Measurements from ENCODE around the gene AHNAK. TPM values are rescaled to one million over a fixed set of nuclear protein-coding genes. Genes with fewer than 3 reads are reported as not detected.

Gene AHNAK
- total RNA-seq, 3 donors from 2014 or later (not counting 1 experiment from before 2014, with no cell fraction given) = 623 to 740 (median 677) TPM

GRCh38 chr11:62383822-62384221 lies 162.8 kb downstream of the AHNAK start:
- H3K36me3 ChIP-seq (ENCODE audit: control insufficient read depth, insufficient read depth, low read length) = no peaks in the 10 kb centered on the region
- ATAC-seq (no peak), DNase-seq (no peak)
- H3K9me3 ChIP-seq (ENCODE audit: control insufficient read depth, insufficient read depth, low read length) = no peaks in the 10 kb centered on the region
- Mint-ChIP-seq H3K36me3 (no peaks in the 10 kb centered on the region), H3K27ac (no peak overlapping the region), H3K27me3 (ENCODE audit: low read depth in 2 of 2) (no peaks in the 10 kb centered on the region), H3K9me3 (no peaks in the 10 kb centered on the region), H3K4me3 (no peak overlapping the region), H3K4me1 (peaks cover 12 to 16% of the 10 kb centered on the region in 2 donors)
- peaks cover 12% of the 10 kb centered on the region for H3K4me1 ChIP-seq (ENCODE audit: control insufficient read depth, insufficient read depth, low read length)
- no peak for TF ChIP-seq CTCF (IDR thresholded peaks at IDR 0.05)
- H3K4me3 ChIP-seq (ENCODE audit: low read length) = no peak overlapping the region
- 97% methylated on average over 2 of the region's 6 CpGs for WGBS (ENCODE audit: insufficient coverage)
- intact Hi-C loops (cut with micrococcal nuclease) = no loop called here
- H3K27ac ChIP-seq (ENCODE audit: low read length) = no peak overlapping the region
- H3K27me3 ChIP-seq (ENCODE audit: control insufficient read depth, insufficient read depth, low read length) = no peaks in the 10 kb centered on the region

Other genes with a start within 250 kb of the AHNAK start
- gene SCGB1D4, start 247.7 kb downstream of the AHNAK start, total RNA-seq = not detected
- gene ASRGL1, start 209.4 kb downstream of the AHNAK start, total RNA-seq = 1 to 10 TPM; 1.9 to 9.7 (median 3.4) TPM
- not detected for gene SCGB1A1, start 127.8 kb downstream of the AHNAK start, total RNA-seq
- 100 to 1,000 TPM; 628 to 754 (median 714) TPM for gene EEF1G, start 27.1 kb upstream of the AHNAK start, total RNA-seq
- gene TUT1, start 44.7 kb upstream of the AHNAK start, total RNA-seq = 10 to 100 TPM; 20.0 to 28.9 (median 26.2) TPM
- 100 to 1,000 TPM; 254 to 305 (median 259) TPM for gene MTA2, start 55.1 kb upstream of the AHNAK start, total RNA-seq
- gene EML3, start 66.0 kb upstream of the AHNAK start, total RNA-seq = 100 to 1,000 TPM; 221 to 233 (median 232) TPM
- gene ROM1, start 66.5 kb upstream of the AHNAK start, total RNA-seq = 1 to 10 TPM; 2.6 to 6.9 (median 3.9) TPM
- 10 to 100 TPM; 64.9 to 80.3 (median 77.9) TPM for gene B3GAT3, start 75.2 kb upstream of the AHNAK start, total RNA-seq
- gene GANAB, start 99.8 kb upstream of the AHNAK start, total RNA-seq = 100 to 1,000 TPM; 236 to 275 (median 246) TPM
- gene INTS5, start 106.5 kb upstream of the AHNAK start, total RNA-seq = 10 to 100 TPM; 13.9 to 20.3 (median 14.6) TPM
- 10 to 100 TPM; 36.5 to 57.9 (median 39.1) TPM for gene C11orf98, start 118.4 kb upstream of the AHNAK start, total RNA-seq
- 10 to 100 TPM; 12.0 to 21.5 (median 13.7) TPM for gene CSKMT, start 118.5 kb upstream of the AHNAK start, total RNA-seq
- 1 to 10 TPM; 3.9 to 5.2 (median 4.0) TPM for gene UQCC3, start 124.9 kb upstream of the AHNAK start, total RNA-seq
- 10 to 100 TPM; 17.4 to 29.1 (median 20.4) TPM for gene LBHD1, start 125.5 kb upstream of the AHNAK start, total RNA-seq
- gene UBXN1, start 132.3 kb upstream of the AHNAK start, total RNA-seq = 100 to 1,000 TPM; 179 to 238 (median 238) TPM
- gene LRRN4CL, start 142.7 kb upstream of the AHNAK start, total RNA-seq = not detected
- 10 to 100 TPM; 19.7 to 22.0 (median 21.2) TPM for gene BSCL2, start 160.6 kb upstream of the AHNAK start, total RNA-seq
- gene GNG3, start 160.9 kb upstream of the AHNAK start, total RNA-seq = not detected
- 10 to 100 TPM; 58.0 to 73.1 (median 69.3) TPM for gene HNRNPUL2, start 180.7 kb upstream of the AHNAK start, total RNA-seq
- gene TTC9C, start 181.7 kb upstream of the AHNAK start, total RNA-seq = 10 to 100 TPM; 18.3 to 27.2 (median 23.2) TPM
- gene ZBTB3, start 207.4 kb upstream of the AHNAK start, total RNA-seq = 1 to 10 TPM; 5.4 to 9.6 (median 8.8) TPM
- 100 to 1,000 TPM; 110 to 120 (median 119) TPM for gene POLR2G, start 214.8 kb upstream of the AHNAK start, total RNA-seq
- 10 to 100 TPM; 18.4 to 20.3 (median 18.8) TPM for gene TAF6L, start 224.6 kb upstream of the AHNAK start, total RNA-seq
- 10 to 100 TPM; 33.7 to 41.1 (median 36.3) TPM for gene TMEM179B, start 240.6 kb upstream of the AHNAK start, total RNA-seq
- 10 to 100 TPM in 1 of 3 donors, 1 to 10 TPM in 2; 4.8 to 10.0 (median 5.0) TPM for gene TMEM223, start 245.2 kb upstream of the AHNAK start, total RNA-seq